IMR-90 (cell line): ENCODE data around the gene SLC13A5. TPM values are rescaled to one million over a fixed set of nuclear protein-coding genes. Genes with fewer than 3 reads are reported as not detected.

Experiments
- ATAC-seq: fragments of 200-7000 bp; cut with Tn5 transposase; 2 replicates; pipeline ENCODE4 v1.9.1; 2020; ENCODE audit warnings: low read depth, mild to moderate bottlenecking, moderate library complexity
- BruUV-seq: library from RNA; stranded (reverse); fragments of 400-500 nt; replicated peaks from 2 replicates; lab custom pipeline; 2021; lab: Mats Ljungman, UMichigan
- CTCF ChIA-PET: fragments of 300-600 bp; formaldehyde crosslinking; extraction: SDS; loops from one replicate; lab custom pipeline; 2021; ENCODE audit warnings: antibody characterized with exemption; lab: Yijun Ruan, JAX
- POLR2A ChIA-PET: fragments of 300-600 bp; sonication (Branson Sonifier 250); formaldehyde crosslinking; loops from one replicate; lab custom pipeline; 2022; ENCODE audit warnings: antibody characterized with exemption; ENCODE audit not compliant: unreplicated experiment; lab: Charles Lee
- DNase-seq: peaks from one replicate; pipeline ENCODE4 v3.0.0; 2013
- H2AFZ ChIP-seq: replicated peaks from 2 replicates; pipeline ENCODE3; 2013; ENCODE audit warnings: low read length, mild to moderate bottlenecking; ENCODE audit not compliant: poor library complexity
- H2AK5ac ChIP-seq: 2 replicates; pipeline ENCODE4 v1.6.1; 2013; ENCODE audit warnings: low read depth, low read length, inconsistent platforms
- H2AK9ac ChIP-seq: replicated peaks from 2 replicates; pipeline ENCODE3; 2013; ENCODE audit warnings: mild to moderate bottlenecking, low read depth, low read length, moderate library complexity; ENCODE audit not compliant: poor library complexity
- H2BK120ac ChIP-seq: 2 replicates; pipeline ENCODE4 v1.6.1; 2013; ENCODE audit warnings: low read depth, low read length, inconsistent platforms
- H2BK15ac ChIP-seq: 3 replicates; pipeline ENCODE4 v1.6.1; 2013; ENCODE audit warnings: low read depth, low read length, inconsistent platforms
- H2BK20ac ChIP-seq: 2 replicates; pipeline ENCODE4 v1.6.1; 2013; ENCODE audit warnings: low read depth, mild to moderate bottlenecking, inconsistent platforms, low read length, moderate library complexity
- H2BK5ac ChIP-seq: 2 replicates; pipeline ENCODE4 v1.6.1; 2013; ENCODE audit warnings: mild to moderate bottlenecking, low read depth, low read length, inconsistent platforms; ENCODE audit not compliant: poor library complexity, severe bottlenecking
- H3K14ac ChIP-seq: replicated peaks from 2 replicates; pipeline ENCODE4 v1.6.1; 2013; ENCODE audit warnings: low read depth, low read length, inconsistent platforms
- H3K18ac ChIP-seq: 2 replicates; pipeline ENCODE4 v1.6.1; 2013; ENCODE audit warnings: low read depth, low read length, control low read depth
- H3K23ac ChIP-seq: 2 replicates; pipeline ENCODE4 v1.6.1; 2013; ENCODE audit warnings: low read depth, low read length, inconsistent platforms
- H3K27ac ChIP-seq: 2 replicates; pipeline ENCODE4 v1.5.1; 2013; ENCODE audit warnings: mild to moderate bottlenecking, control low read depth, low read length; ENCODE audit not compliant: insufficient read depth
- H3K27me3 ChIP-seq: 2 replicates; pipeline ENCODE4 v1.6.1; 2013; ENCODE audit warnings: low read length; ENCODE audit not compliant: control insufficient read depth, insufficient read depth
- H3K36me3 ChIP-seq: 2 replicates; pipeline ENCODE4 v1.6.1; 2013; ENCODE audit warnings: low read length, mixed read lengths; ENCODE audit not compliant: control insufficient read depth, insufficient read depth
- H3K4ac ChIP-seq: 2 replicates; pipeline ENCODE4 v1.6.1; 2013; ENCODE audit warnings: low read depth, low read length, inconsistent platforms
- H3K4me1 ChIP-seq: 2 replicates; pipeline ENCODE4 v1.6.1; 2013; ENCODE audit warnings: low read length, mixed read lengths; ENCODE audit not compliant: control insufficient read depth, insufficient read depth
- H3K4me2 ChIP-seq: 2 replicates; pipeline ENCODE4 v1.6.1; 2013; ENCODE audit warnings: low read depth, mild to moderate bottlenecking, control low read depth, low read length, moderate library complexity
- H3K4me3 ChIP-seq: 2 replicates; pipeline ENCODE4 v1.5.1; 2013; ENCODE audit warnings: low read depth, mild to moderate bottlenecking, control low read depth, low read length, moderate library complexity; ENCODE audit not compliant: insufficient read depth
- H3K56ac ChIP-seq: 2 replicates; pipeline ENCODE4 v1.6.1; 2013; ENCODE audit warnings: low read length, inconsistent platforms; ENCODE audit not compliant: insufficient read depth; ENCODE audit errors: extremely low read depth
- H3K79me1 ChIP-seq, 2 experiments: 2 replicates each; pipeline ENCODE4 v1.6.1; 2013; ENCODE audit warnings: low read length in 2 of 2, inconsistent platforms in 1 of 2, low read depth in 1 of 2
- H3K9ac ChIP-seq: 2 replicates; pipeline ENCODE4 v1.6.1; 2013; ENCODE audit warnings: low read depth, low read length, control low read depth
- H3K9me1 ChIP-seq: 2 replicates; pipeline ENCODE4 v1.6.1; 2013; ENCODE audit warnings: low read length, inconsistent platforms; ENCODE audit not compliant: insufficient read depth
- H3K9me3 ChIP-seq: 2 replicates; pipeline ENCODE4 v1.6.1; 2013; ENCODE audit warnings: low read length; ENCODE audit not compliant: control insufficient read depth, insufficient read depth
- H4K20me1 ChIP-seq: 2 replicates; pipeline ENCODE4 v1.6.1; 2013; ENCODE audit warnings: low read length, inconsistent platforms; ENCODE audit not compliant: insufficient read depth
- H4K5ac ChIP-seq: 2 replicates; pipeline ENCODE4 v1.6.1; 2013; ENCODE audit warnings: mild to moderate bottlenecking, low read depth, low read length, control low read depth
- H4K8ac ChIP-seq, 2 experiments: 2 replicates each; pipeline ENCODE4 v1.6.1; 2013; ENCODE audit warnings: low read depth in 2 of 2, low read length in 2 of 2, control low read depth in 1 of 2, inconsistent platforms in 1 of 2
- H4K91ac ChIP-seq: 2 replicates; pipeline ENCODE4 v1.6.1; 2013; ENCODE audit warnings: low read depth, low read length, inconsistent platforms; ENCODE audit not compliant: insufficient read depth
- BHLHE40 ChIP-seq: fragments of 150-350 bp; IDR thresholded peaks from 2 replicates; pipeline ENCODE4 v1.6.1; 2016; ENCODE audit warnings: mild to moderate bottlenecking, low read depth, low read length
- CEBPB ChIP-seq: IDR thresholded peaks from 2 replicates; pipeline ENCODE4 v1.6.1; 2012; ENCODE audit warnings: low read depth, low read length, improper control_type of control experiment
- RFX5 ChIP-seq: IDR thresholded peaks from 2 replicates; pipeline ENCODE4 v1.8.0; 2012; ENCODE audit warnings: low read depth, mild to moderate bottlenecking, low read length, moderate library complexity
- WGBS, 2 experiments: methylation state at CpG; one replicate each; pipeline versions ENCODE4 v1.1.5 to v1.1.7; 2013; ENCODE audit warnings: missing lambda C conversion rate in 2 of 2; ENCODE audit not compliant: insufficient read length in 1 of 2; ENCODE audit errors: extremely low coverage in 2 of 2; 5-methylcytosine and 5-hydroxymethylcytosine counted together
- dilution Hi-C: fragments of 300-500 bp; cut with HindIII; formaldehyde crosslinking; loops from one replicate; pipeline ENCODE4 v1.14.3; 2018; ENCODE audit warnings: low sequenced_read_pairs; ENCODE audit not compliant: unreplicated experiment
- in situ Hi-C: fragments of 300-500 bp; cut with MboI; formaldehyde crosslinking; loops from 3 replicates; pipeline ENCODE4 v1.14.3; 2019; ENCODE audit warnings: low sequenced_read_pairs, inconsistent platforms, mixed read lengths
- intact Hi-C: fragments of 100-400 bp; cut with micrococcal nuclease; formaldehyde crosslinking; loops from 2 replicates; pipeline ENCODE4 v1.10.0; 2022
- polyA plus RNA-seq, 3 experiments: library from polyadenylated mRNA; depleted of rRNA; stranded (reverse); fragments of >200 nt; gene quantifications; 2 replicates each; pipeline ENCODE4 v1.2.3, GENCODE V29; 2012; ENCODE audit warnings: low replicate concordance in 1 of 3
- total RNA-seq: library from RNA; depleted of rRNA; stranded (reverse); fragments of >200 nt; gene quantifications from 2 replicates; pipeline ENCODE4 v1.2.3, GENCODE V29; 2012

SLC13A5 gene
- total and polyA plus RNA-seq, 2 of the 4 experiments (the other 2 are of a cell fraction), result not detected

DNA sequence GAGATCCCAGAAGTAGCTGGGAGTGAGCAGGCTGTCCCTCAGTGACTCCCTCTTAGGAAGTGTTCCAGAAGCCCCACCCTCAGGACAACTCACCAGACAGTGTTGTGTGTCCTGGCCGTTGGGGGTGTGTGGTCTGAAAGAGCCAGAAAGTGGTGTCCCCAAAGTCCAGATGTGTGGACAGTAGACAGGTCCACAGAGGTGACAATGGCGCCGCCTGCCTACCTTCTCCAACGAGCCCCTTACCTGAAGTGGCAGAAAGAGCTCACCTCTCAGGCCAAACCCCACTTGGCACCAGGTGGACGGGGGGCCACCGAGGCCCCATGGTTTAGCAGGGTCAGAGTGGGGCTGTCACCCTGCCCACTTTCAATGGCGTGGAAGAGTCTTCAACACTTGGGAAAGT is 41.7 kb downstream of the SLC13A5 start:
- Histone ChIP-seq H4K20me1 (no peaks in the 10 kb centered on the region), H3K18ac (no peak overlapping the region), H3K23ac (no peak overlapping the region), H3K9me1 (no peaks in the 10 kb centered on the region), H2BK5ac (no peak overlapping the region), H2AK9ac (no peak overlapping the region), H3K56ac (no peak overlapping the region), H3K4me1 (no peaks in the 10 kb centered on the region), H2AFZ (no peak overlapping the region), H3K4me3 (no peak overlapping the region), H3K9ac (no peak overlapping the region), H3K4ac (no peak overlapping the region), H3K36me3 (no peaks in the 10 kb centered on the region), H3K4me2 (no peak overlapping the region), H3K9me3 (no peaks in the 10 kb centered on the region), H3K27ac (no peak overlapping the region), H3K14ac (no peak overlapping the region), H4K8ac (no peak overlapping the region), H3K27me3 (peaks cover 27% of the 10 kb centered on the region), H2AK5ac (no peak overlapping the region), H4K91ac (no peak overlapping the region), H4K5ac (no peak overlapping the region), H3K79me1 (no peaks in the 10 kb centered on the region), H2BK120ac (no peak overlapping the region), H2BK20ac (no peak overlapping the region), H2BK15ac (no peak overlapping the region)
- in situ Hi-C loops, result no loop called here
- POLR2A ChIA-PET, result no interaction called here
- TF ChIP-seq BHLHE40 (no peak), CEBPB (no peak), RFX5 (no peak)
- ATAC-seq (no peak), DNase-seq (no peak)
- CTCF ChIA-PET, result no interaction called here
- WGBS, 2 experiments, result 77% methylated on average over 3 of the region's 7 CpGs; no CpG with 5 or more reads in 1 of the 2 experiments
- dilution Hi-C loops, result no loop called here
- BruUV-seq, result no TSS peak
- intact Hi-C loops, result no loop called here
